ENCODE measurements around the gene TBC1D10A.
A peak's percentile ranks its signal among the peaks of the same experiment; 100 is the strongest.

Gene TBC1D10A

GRCh38 chr22:30265131-30265720 lies 61.5 kb downstream of the TBC1D10A start:
- Mint-ChIP-seq H3K9me3 (no peaks in the 10 kb centered on the region), H3K4me1 (peaks cover 70% of the 10 kb centered on the region), H3K36me3 (peaks cover 72% of the 10 kb centered on the region), H3K27ac (peak overlapping the region; percentile 100), H3K4me3 (peak overlapping the region; percentile 100), H3K27me3 (no peaks in the 10 kb centered on the region)
- no peak for DNase-seq
- CTCF ChIA-PET: interaction anchor here (1.1 to 5.3 kb wide), 4 partner anchors 10 to 24 kb away, joined by 3 to 59 read pairs (median 4); partner anchors contain the start of gene CASTOR1

GRCh38 chr22:30263883-30264282 lies 62.9 kb downstream of the TBC1D10A start:
- H3K4me1 Mint-ChIP-seq: peaks cover 69% of the 10 kb centered on the region
- peak overlapping the region; percentile 100 for H3K27ac Mint-ChIP-seq
- CTCF ChIA-PET: interaction anchor here (1.0 to 5.3 kb wide), 8 partner anchors 8 to 158 kb away, joined by 3 to 59 read pairs (median 4); partner anchors contain the start of gene CASTOR1
- H3K27me3 Mint-ChIP-seq: no peaks in the 10 kb centered on the region
- peak overlapping the region; percentile 100 for H3K4me3 Mint-ChIP-seq
- peaks cover 62% of the 10 kb centered on the region for H3K36me3 Mint-ChIP-seq
- no peak for DNase-seq
- H3K9me3 Mint-ChIP-seq: no peaks in the 10 kb centered on the region

GRCh38 chr22:30262917-30263741 lies 63.6 kb downstream of the TBC1D10A start:
- peak; percentile 88 for DNase-seq
- H3K27ac Mint-ChIP-seq: peak overlapping the region; percentile 84
- H3K9me3 Mint-ChIP-seq: no peaks in the 10 kb centered on the region
- H3K4me3 Mint-ChIP-seq: peak overlapping the region; percentile 100
- H3K4me1 Mint-ChIP-seq: peaks cover 69% of the 10 kb centered on the region
- CTCF ChIA-PET: interaction anchor here (0.7 to 5.3 kb wide), 11 partner anchors 7 to 158 kb away, joined by 3 to 59 read pairs (median 4); partner anchors contain the start of gene CASTOR1
- H3K36me3 Mint-ChIP-seq: peaks cover 54% of the 10 kb centered on the region
- no peaks in the 10 kb centered on the region for H3K27me3 Mint-ChIP-seq

GRCh38 chr22:30262112-30262511 lies 64.6 kb downstream of the TBC1D10A start:
- Mint-ChIP-seq H3K4me3 (peak overlapping the region; percentile 100), H3K27ac (peak overlapping the region; percentile 73), H3K4me1 (peaks cover 68% of the 10 kb centered on the region), H3K27me3 (no peaks in the 10 kb centered on the region), H3K36me3 (peaks cover 51% of the 10 kb centered on the region), H3K9me3 (no peaks in the 10 kb centered on the region)
- CTCF ChIA-PET: interaction anchor here (1.7 to 5.3 kb wide), 3 partner anchors 18 to 153 kb away, joined by 5 to 59 read pairs (median 12); partner anchors contain the start of gene CASTOR1
- no peak for DNase-seq

- Mint-ChIP-seq H3K4me3 (no peak overlapping the region), H3K9me3 (no peaks in the 10 kb centered on the region), H3K27me3 (no peaks in the 10 kb centered on the region), H3K27ac (peak overlapping the region; percentile 61), H3K36me3 (peaks cover 45% of the 10 kb centered on the region), H3K4me1 (peaks cover 71% of the 10 kb centered on the region)
- DNase-seq: no peak
- CTCF ChIA-PET: interaction anchor here (1.3 to 5.3 kb wide), 5 partner anchors 19 to 173 kb away, joined by 4 to 59 read pairs (median 6); partner anchors contain the start of gene CASTOR1
Measured at GRCh38 chr22:30261134-30261533, 65.6 kb downstream of the TBC1D10A start.

GRCh38 chr22:30260682-30261081 lies 66.1 kb downstream of the TBC1D10A start:
- Mint-ChIP-seq H3K4me3 (no peak overlapping the region), H3K9me3 (no peaks in the 10 kb centered on the region), H3K4me1 (peaks cover 73% of the 10 kb centered on the region), H3K27ac (no peak overlapping the region), H3K27me3 (no peaks in the 10 kb centered on the region), H3K36me3 (peaks cover 41% of the 10 kb centered on the region)
- CTCF ChIA-PET: interaction anchor here (1.0 to 5.3 kb wide), 6 partner anchors 8 to 172 kb away, joined by 3 to 59 read pairs (median 6); partner anchors contain the start of gene CASTOR1
- no peak for DNase-seq

- no peaks in the 10 kb centered on the region for H3K27me3 Mint-ChIP-seq
- H3K27ac Mint-ChIP-seq: no peak overlapping the region
- CTCF ChIA-PET: interaction anchor here (1.0 to 5.3 kb wide), 5 partner anchors 8 to 152 kb away, joined by 3 to 59 read pairs (median 6); partner anchors contain the start of gene CASTOR1
- H3K4me1 Mint-ChIP-seq: peaks cover 72% of the 10 kb centered on the region
- H3K9me3 Mint-ChIP-seq: no peaks in the 10 kb centered on the region
- no peak for DNase-seq
- H3K36me3 Mint-ChIP-seq: peaks cover 37% of the 10 kb centered on the region
- H3K4me3 Mint-ChIP-seq: no peak overlapping the region
Measured at GRCh38 chr22:30260276-30260675, 66.5 kb downstream of the TBC1D10A start.

- Mint-ChIP-seq H3K4me1 (peaks cover 63% of the 10 kb centered on the region), H3K4me3 (no peak overlapping the region), H3K36me3 (no peaks in the 10 kb centered on the region), H3K9me3 (no peaks in the 10 kb centered on the region), H3K27ac (no peak overlapping the region), H3K27me3 (no peaks in the 10 kb centered on the region)
- CTCF ChIA-PET: interaction anchor here (1.0 to 2.2 kb wide), 6 partner anchors 136 to 619 kb away, joined by 3 to 11 read pairs (median 4); no protein-coding TSS in a partner anchor
- no peak for DNase-seq
Measured at GRCh38 chr22:30254314-30254713, 72.4 kb downstream of the TBC1D10A start.

- H3K9me3 Mint-ChIP-seq: no peaks in the 10 kb centered on the region
- no peak overlapping the region for H3K27ac Mint-ChIP-seq
- H3K27me3 Mint-ChIP-seq: no peaks in the 10 kb centered on the region
- H3K4me3 Mint-ChIP-seq: no peak overlapping the region
- H3K4me1 Mint-ChIP-seq: peaks cover 65% of the 10 kb centered on the region
- no peak for DNase-seq
- CTCF ChIA-PET: interaction anchor here (1.2 to 1.5 kb wide), 4 partner anchors 10 to 156 kb away, joined by 3 to 5 read pairs (median 4); no protein-coding TSS in a partner anchor
- peaks cover 1% of the 10 kb centered on the region for H3K36me3 Mint-ChIP-seq
Measured at GRCh38 chr22:30253205-30253852, 73.4 kb downstream of the TBC1D10A start.

GRCh38 chr22:30252411-30253204 lies 74.1 kb downstream of the TBC1D10A start:
- Mint-ChIP-seq H3K36me3 (peaks cover 1% of the 10 kb centered on the region), H3K9me3 (no peaks in the 10 kb centered on the region), H3K27ac (no peak overlapping the region), H3K4me3 (no peak overlapping the region), H3K27me3 (no peaks in the 10 kb centered on the region), H3K4me1 (peaks cover 65% of the 10 kb centered on the region)
- DNase-seq: no peak
- CTCF ChIA-PET: interaction anchor here (1.3 to 1.5 kb wide), 3 partner anchors 10 to 137 kb away, joined by 3 to 5 read pairs (median 4); no protein-coding TSS in a partner anchor

GRCh38 chr22:30251711-30252110 lies 75.0 kb downstream of the TBC1D10A start:
- Mint-ChIP-seq H3K4me3 (no peak overlapping the region), H3K36me3 (peaks cover 1% of the 10 kb centered on the region), H3K27ac (no peak overlapping the region), H3K9me3 (no peaks in the 10 kb centered on the region), H3K27me3 (no peaks in the 10 kb centered on the region), H3K4me1 (peaks cover 74% of the 10 kb centered on the region)
- no peak for DNase-seq
- CTCF ChIA-PET: interaction anchor here (1.5 to 1.7 kb wide), 2 partner anchors 14 to 143 kb away, joined by 3 to 9 read pairs; no protein-coding TSS in a partner anchor

GRCh38 chr22:30250661-30251267 lies 76.0 kb downstream of the TBC1D10A start:
- H3K4me1 Mint-ChIP-seq: peaks cover 69% of the 10 kb centered on the region
- CTCF ChIA-PET: interaction anchor here (0.6 to 1.7 kb wide), 3 partner anchors 37 to 142 kb away, joined by 3 to 9 read pairs (median 5); no protein-coding TSS in a partner anchor
- no peak overlapping the region for H3K4me3 Mint-ChIP-seq
- no peak overlapping the region for H3K27ac Mint-ChIP-seq
- peaks cover 5% of the 10 kb centered on the region for H3K36me3 Mint-ChIP-seq
- no peaks in the 10 kb centered on the region for H3K9me3 Mint-ChIP-seq
- H3K27me3 Mint-ChIP-seq: no peaks in the 10 kb centered on the region
- no peak for DNase-seq
